ENCODE data around the gene TFR2.

- TF ChIP-seq POLR2AphosphoS5 (IDR thresholded peaks at IDR 0.05; ENCODE audit: low read depth, low read length) (no peak), POLR2A (IDR thresholded peaks at IDR 0.05; ENCODE audit: borderline replicate concordance, extremely low read depth, insufficient read depth, insufficient read length) (no peak), CTCF (IDR thresholded peaks at IDR 0.05 in 2 of 3, conservative IDR thresholded peaks at IDR 0.05 in 1 of 3; ENCODE audit: borderline replicate concordance in 1 of 3, insufficient read depth in 1 of 3, low read depth in 2 of 3, low read length in 2 of 3) (no peak), ATF3 (IDR thresholded peaks at IDR 0.05) (no peak), CEBPB (IDR thresholded peaks at IDR 0.05; ENCODE audit: low read depth) (no peak), RAD21 (IDR thresholded peaks at IDR 0.05; ENCODE audit: low read depth) (no peak), JUND (IDR thresholded peaks at IDR 0.05) (no peak), EZH2phosphoT487 (IDR thresholded peaks at IDR 0.05; ENCODE audit: borderline replicate concordance) (no peak), SIN3A (IDR thresholded peaks at IDR 0.05; ENCODE audit: low read depth) (no peak), EGR1 (IDR thresholded peaks at IDR 0.05; ENCODE audit: low read depth) (no peak)
- TF ChIP-seq, protein P1, sequence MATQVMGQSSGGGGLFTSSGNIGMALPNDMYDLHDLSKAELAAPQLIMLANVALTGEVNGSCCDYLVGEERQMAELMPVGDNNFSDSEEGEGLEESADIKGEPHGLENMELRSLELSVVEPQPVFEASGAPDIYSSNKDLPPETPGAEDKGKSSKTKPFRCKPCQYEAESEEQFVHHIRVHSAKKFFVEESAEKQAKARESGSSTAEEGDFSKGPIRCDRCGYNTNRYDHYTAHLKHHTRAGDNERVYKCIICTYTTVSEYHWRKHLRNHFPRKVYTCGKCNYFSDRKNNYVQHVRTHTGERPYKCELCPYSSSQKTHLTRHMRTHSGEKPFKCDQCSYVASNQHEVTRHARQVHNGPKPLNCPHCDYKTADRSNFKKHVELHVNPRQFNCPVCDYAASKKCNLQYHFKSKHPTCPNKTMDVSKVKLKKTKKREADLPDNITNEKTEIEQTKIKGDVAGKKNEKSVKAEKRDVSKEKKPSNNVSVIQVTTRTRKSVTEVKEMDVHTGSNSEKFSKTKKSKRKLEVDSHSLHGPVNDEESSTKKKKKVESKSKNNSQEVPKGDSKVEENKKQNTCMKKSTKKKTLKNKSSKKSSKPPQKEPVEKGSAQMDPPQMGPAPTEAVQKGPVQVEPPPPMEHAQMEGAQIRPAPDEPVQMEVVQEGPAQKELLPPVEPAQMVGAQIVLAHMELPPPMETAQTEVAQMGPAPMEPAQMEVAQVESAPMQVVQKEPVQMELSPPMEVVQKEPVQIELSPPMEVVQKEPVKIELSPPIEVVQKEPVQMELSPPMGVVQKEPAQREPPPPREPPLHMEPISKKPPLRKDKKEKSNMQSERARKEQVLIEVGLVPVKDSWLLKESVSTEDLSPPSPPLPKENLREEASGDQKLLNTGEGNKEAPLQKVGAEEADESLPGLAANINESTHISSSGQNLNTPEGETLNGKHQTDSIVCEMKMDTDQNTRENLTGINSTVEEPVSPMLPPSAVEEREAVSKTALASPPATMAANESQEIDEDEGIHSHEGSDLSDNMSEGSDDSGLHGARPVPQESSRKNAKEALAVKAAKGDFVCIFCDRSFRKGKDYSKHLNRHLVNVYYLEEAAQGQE (IDR thresholded peaks at IDR 0.05; ENCODE audit: low read depth) = no peak
These were observed 43.2 kb upstream of the TFR2 start for GRCh38 chr7:100684534-100685042.

Data from HCT116 (cell line).